Ishikawa (cell line): ENCODE results near the gene SUGT1.

Source experiments
- CEBPB ChIP-seq: IDR thresholded peaks from 2 replicates; pipeline ENCODE4 v1.6.1; 2012
- CREB1 ChIP-seq: IDR thresholded peaks from 2 replicates; pipeline ENCODE4 v1.6.1; 2012; ENCODE audit warnings: low read depth
- EGR1 ChIP-seq: IDR thresholded peaks from 2 replicates; pipeline ENCODE4 v1.6.1; 2012
- EP300 ChIP-seq: IDR thresholded peaks from 2 replicates; pipeline ENCODE4 v1.6.1; 2012; ENCODE audit warnings: borderline replicate concordance
- FOXM1 ChIP-seq: IDR thresholded peaks from 2 replicates; pipeline ENCODE4 v1.6.1; 2012; ENCODE audit warnings: low read depth, borderline replicate concordance
- NFIC ChIP-seq: IDR thresholded peaks from 2 replicates; pipeline ENCODE4 v1.6.1; 2012
- RAD21 ChIP-seq: IDR thresholded peaks from 2 replicates; pipeline ENCODE4 v1.6.1; 2012; ENCODE audit warnings: low read depth
- TAF1 ChIP-seq: IDR thresholded peaks from 2 replicates; pipeline ENCODE4 v1.6.1; 2012; ENCODE audit warnings: low read depth, mild to moderate bottlenecking
- TEAD4 ChIP-seq: IDR thresholded peaks from 2 replicates; pipeline ENCODE4 v1.6.1; 2012
- YY1 ChIP-seq: IDR thresholded peaks from 2 replicates; pipeline ENCODE4 v1.6.1; 2012; ENCODE audit warnings: low read depth
- TF ChIP-seq, protein P1 (sequence below): IDR thresholded peaks from 2 replicates; pipeline ENCODE4 v1.6.1; 2012
- TF ChIP-seq, protein P2 (sequence below): IDR thresholded peaks from 2 replicates; pipeline ENCODE4 v1.6.1; 2012; ENCODE audit warnings: low read depth, mild to moderate bottlenecking
- TF ChIP-seq, protein P3 (sequence below): IDR thresholded peaks from 2 replicates; pipeline ENCODE4 v1.6.1; 2012

DNA sequence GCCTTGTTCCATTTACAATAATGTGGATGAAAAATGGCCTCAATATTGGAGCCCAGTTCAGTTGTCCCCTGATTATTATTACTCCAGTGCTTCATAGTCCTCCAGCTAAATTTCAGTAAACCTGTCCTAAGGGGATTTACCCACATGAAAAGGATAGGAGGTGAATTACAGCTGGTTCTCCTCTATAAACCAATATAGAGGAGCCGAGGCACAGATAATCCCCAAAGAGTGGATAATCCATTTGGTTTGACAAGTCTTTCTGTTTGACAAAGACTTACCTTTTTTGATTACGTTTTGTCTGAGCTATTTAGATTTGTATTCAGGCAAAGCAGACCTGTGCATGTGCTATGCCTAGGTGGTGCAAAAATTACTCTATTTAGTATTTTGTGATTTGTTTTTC is 84.3 kb downstream of the SUGT1 start:
- TF ChIP-seq CREB1 (no peak), TAF1 (no peak), FOXM1 (no peak), CEBPB (no peak), EP300 (no peak), TEAD4 (no peak), EGR1 (no peak), YY1 (no peak), RAD21 (no peak), NFIC (no peak)
- TF ChIP-seq, protein P1, sequence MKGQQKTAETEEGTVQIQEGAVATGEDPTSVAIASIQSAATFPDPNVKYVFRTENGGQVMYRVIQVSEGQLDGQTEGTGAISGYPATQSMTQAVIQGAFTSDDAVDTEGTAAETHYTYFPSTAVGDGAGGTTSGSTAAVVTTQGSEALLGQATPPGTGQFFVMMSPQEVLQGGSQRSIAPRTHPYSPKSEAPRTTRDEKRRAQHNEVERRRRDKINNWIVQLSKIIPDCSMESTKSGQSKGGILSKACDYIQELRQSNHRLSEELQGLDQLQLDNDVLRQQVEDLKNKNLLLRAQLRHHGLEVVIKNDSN = no peak
- TF ChIP-seq, protein P2, sequence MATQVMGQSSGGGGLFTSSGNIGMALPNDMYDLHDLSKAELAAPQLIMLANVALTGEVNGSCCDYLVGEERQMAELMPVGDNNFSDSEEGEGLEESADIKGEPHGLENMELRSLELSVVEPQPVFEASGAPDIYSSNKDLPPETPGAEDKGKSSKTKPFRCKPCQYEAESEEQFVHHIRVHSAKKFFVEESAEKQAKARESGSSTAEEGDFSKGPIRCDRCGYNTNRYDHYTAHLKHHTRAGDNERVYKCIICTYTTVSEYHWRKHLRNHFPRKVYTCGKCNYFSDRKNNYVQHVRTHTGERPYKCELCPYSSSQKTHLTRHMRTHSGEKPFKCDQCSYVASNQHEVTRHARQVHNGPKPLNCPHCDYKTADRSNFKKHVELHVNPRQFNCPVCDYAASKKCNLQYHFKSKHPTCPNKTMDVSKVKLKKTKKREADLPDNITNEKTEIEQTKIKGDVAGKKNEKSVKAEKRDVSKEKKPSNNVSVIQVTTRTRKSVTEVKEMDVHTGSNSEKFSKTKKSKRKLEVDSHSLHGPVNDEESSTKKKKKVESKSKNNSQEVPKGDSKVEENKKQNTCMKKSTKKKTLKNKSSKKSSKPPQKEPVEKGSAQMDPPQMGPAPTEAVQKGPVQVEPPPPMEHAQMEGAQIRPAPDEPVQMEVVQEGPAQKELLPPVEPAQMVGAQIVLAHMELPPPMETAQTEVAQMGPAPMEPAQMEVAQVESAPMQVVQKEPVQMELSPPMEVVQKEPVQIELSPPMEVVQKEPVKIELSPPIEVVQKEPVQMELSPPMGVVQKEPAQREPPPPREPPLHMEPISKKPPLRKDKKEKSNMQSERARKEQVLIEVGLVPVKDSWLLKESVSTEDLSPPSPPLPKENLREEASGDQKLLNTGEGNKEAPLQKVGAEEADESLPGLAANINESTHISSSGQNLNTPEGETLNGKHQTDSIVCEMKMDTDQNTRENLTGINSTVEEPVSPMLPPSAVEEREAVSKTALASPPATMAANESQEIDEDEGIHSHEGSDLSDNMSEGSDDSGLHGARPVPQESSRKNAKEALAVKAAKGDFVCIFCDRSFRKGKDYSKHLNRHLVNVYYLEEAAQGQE = no peak
- TF ChIP-seq, protein P3, sequence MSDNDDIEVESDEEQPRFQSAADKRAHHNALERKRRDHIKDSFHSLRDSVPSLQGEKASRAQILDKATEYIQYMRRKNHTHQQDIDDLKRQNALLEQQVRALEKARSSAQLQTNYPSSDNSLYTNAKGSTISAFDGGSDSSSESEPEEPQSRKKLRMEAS = no peak
